ENCODE results near the gene COLEC12. TPM values are rescaled to one million over a fixed set of nuclear protein-coding genes. Genes with fewer than 3 reads are reported as not detected.

The COLEC12 gene
- total RNA-seq, 2 experiments from 2014 or later, result not detected

DNA sequence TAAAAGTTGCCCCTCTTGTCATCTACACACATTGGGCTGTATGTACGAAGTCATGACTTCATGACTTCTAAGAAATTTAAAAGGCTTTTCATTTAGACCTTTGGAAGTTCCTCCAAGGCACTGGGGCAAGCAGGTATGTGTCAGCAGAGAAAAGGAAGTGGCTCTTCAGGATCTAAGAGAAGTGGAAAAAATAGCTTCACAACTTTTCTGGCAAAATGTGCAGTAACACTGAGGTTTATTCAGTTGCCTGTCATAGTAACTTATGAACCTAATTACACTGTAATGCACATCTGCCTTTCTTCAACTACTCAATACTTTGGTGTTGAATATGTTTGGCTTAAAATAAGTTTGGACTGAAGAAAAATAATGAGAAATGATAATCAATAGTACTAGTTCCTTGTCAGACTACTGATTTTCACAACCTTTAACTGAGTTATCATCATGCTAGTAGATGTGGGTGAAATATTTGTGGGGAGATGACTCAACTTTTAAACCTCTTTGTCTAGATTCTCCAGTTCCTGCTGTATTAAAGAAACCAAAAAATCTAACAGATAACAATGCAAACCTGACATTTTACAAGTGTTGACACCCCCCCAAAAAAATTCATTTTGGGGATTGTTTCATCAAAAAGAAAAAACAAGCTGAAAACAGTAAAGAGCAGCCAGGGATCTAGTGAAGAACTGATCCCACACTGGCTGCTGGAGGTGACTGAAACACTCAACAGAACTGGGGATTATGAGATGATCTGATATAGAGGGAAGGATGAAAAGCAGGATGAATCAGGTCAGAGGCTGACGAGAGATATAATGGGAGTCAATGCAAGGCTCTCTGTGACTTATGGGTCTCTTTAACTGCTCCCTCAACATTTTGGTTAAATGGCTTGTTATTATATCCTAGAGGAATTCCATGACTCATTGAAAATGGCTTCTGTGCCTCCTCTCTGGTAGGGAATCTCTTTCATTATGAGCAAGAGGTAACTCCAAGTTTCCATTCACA lies 84.6 kb downstream of the COLEC12 start:
- Histone ChIP-seq H3K9me3 (ENCODE audit: control insufficient read depth in 1 of 2, insufficient read depth in 1 of 2, low read length in 2 of 2) (no peaks in the 10 kb centered on the region), H3K4me3 (ENCODE audit: low read length) (no peak overlapping the region), H3K36me3 (ENCODE audit: insufficient read depth, low read length) (no peaks in the 10 kb centered on the region), H3K27me3 (ENCODE audit: control insufficient read depth in 1 of 2, insufficient read depth in 2 of 2, low read length in 2 of 2) (peaks cover under 1 to 3% of the 10 kb centered on the region in 2 experiments), H3K27ac (ENCODE audit: low read depth in 1 of 2, low read length in 2 of 2) (no peak overlapping the region), H3K4me1 (ENCODE audit: insufficient read depth, low read length) (no peaks in the 10 kb centered on the region)
- ChIA-PET POLR2A (no interaction called here), CTCF (no interaction called here)
- no peak overlapping the region for H3K27ac Mint-ChIP-seq
- H3K9me3 Mint-ChIP-seq, result no peaks in the 10 kb centered on the region
- H3K4me1 Mint-ChIP-seq (ENCODE audit: low read depth), result no peaks in the 10 kb centered on the region
- DNase-seq, result no peak
- H3K4me3 Mint-ChIP-seq, result no peak overlapping the region
- no peaks in the 10 kb centered on the region for H3K36me3 Mint-ChIP-seq (ENCODE audit: low read depth)
- no peaks in the 10 kb centered on the region for H3K27me3 Mint-ChIP-seq
- TF ChIP-seq, protein P1, sequence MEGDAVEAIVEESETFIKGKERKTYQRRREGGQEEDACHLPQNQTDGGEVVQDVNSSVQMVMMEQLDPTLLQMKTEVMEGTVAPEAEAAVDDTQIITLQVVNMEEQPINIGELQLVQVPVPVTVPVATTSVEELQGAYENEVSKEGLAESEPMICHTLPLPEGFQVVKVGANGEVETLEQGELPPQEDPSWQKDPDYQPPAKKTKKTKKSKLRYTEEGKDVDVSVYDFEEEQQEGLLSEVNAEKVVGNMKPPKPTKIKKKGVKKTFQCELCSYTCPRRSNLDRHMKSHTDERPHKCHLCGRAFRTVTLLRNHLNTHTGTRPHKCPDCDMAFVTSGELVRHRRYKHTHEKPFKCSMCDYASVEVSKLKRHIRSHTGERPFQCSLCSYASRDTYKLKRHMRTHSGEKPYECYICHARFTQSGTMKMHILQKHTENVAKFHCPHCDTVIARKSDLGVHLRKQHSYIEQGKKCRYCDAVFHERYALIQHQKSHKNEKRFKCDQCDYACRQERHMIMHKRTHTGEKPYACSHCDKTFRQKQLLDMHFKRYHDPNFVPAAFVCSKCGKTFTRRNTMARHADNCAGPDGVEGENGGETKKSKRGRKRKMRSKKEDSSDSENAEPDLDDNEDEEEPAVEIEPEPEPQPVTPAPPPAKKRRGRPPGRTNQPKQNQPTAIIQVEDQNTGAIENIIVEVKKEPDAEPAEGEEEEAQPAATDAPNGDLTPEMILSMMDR (IDR thresholded peaks at IDR 0.05), result no peak
- ATAC-seq (ENCODE audit: poor library complexity), result no peak
- intact Hi-C loops (cut with DNase I, micrococcal nuclease), result no loop called here

DNA sequence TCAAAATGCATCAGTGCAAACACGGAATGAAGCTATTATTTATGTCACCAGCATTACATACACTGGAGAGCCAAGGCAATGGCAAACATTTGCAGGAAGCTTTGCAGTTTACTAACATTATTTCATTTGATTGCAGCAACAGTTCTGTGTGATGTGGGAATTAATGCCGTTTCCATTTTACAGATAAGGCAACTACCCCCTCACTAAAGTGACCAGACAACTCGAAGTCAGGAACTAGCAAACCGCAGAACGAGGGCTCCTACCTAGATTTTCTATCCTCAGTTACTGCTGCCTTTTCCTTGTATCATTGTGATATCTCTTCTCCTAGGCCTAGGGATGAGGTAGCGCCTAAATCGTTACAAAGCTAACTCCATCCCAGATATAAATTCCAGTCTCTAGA lies 85.5 kb downstream of the COLEC12 start:
- Mint-ChIP-seq H3K4me3 (no peak overlapping the region), H3K27ac (no peak overlapping the region), H3K4me1 (ENCODE audit: low read depth) (no peaks in the 10 kb centered on the region), H3K27me3 (no peaks in the 10 kb centered on the region), H3K9me3 (no peaks in the 10 kb centered on the region), H3K36me3 (ENCODE audit: low read depth) (no peaks in the 10 kb centered on the region)
- no peak for ATAC-seq (ENCODE audit: poor library complexity)
- CTCF ChIA-PET, result no interaction called here
- TF ChIP-seq, protein P1 (IDR thresholded peaks at IDR 0.05), result no peak
- intact Hi-C loops (cut with DNase I, micrococcal nuclease), result no loop called here
- Histone ChIP-seq H3K4me3 (ENCODE audit: low read length) (no peak overlapping the region), H3K27me3 (ENCODE audit: control insufficient read depth in 1 of 2, insufficient read depth in 2 of 2, low read length in 2 of 2) (peaks cover 4 to 5% of the 10 kb centered on the region in 2 experiments), H3K36me3 (ENCODE audit: insufficient read depth, low read length) (no peaks in the 10 kb centered on the region), H3K4me1 (ENCODE audit: insufficient read depth, low read length) (no peaks in the 10 kb centered on the region), H3K9me3 (ENCODE audit: control insufficient read depth in 1 of 2, insufficient read depth in 1 of 2, low read length in 2 of 2) (no peaks in the 10 kb centered on the region), H3K27ac (ENCODE audit: low read depth in 1 of 2, low read length in 2 of 2) (no peak overlapping the region)
- DNase-seq, result no peak
- POLR2A ChIA-PET, result no interaction called here

DNA sequence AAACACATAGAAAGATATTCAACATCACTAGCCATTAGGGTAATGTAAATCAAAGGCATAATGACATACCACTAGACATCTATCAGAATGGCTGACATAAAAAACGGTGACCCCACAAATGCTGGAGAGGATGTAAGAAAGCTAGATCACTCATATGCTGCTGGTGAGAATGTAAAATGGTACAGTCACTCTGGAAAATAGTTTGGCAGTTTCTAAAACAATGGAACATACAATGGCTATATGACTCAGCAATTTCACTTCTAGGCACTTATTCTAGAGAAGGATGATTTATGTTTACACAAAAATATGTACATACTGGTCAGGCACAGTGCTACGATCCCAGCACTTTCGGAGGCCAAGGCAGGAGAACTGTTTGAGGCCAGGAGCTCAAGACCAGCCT lies 87.3 kb downstream of the COLEC12 start:
- intact Hi-C loops (cut with DNase I, micrococcal nuclease), result no loop called here
- Mint-ChIP-seq H3K27ac (no peak overlapping the region), H3K27me3 (peaks cover 8% of the 10 kb centered on the region), H3K9me3 (no peaks in the 10 kb centered on the region), H3K36me3 (ENCODE audit: low read depth) (no peaks in the 10 kb centered on the region), H3K4me3 (no peak overlapping the region), H3K4me1 (ENCODE audit: low read depth) (no peaks in the 10 kb centered on the region)
- H3K9me3 ChIP-seq (ENCODE audit: control insufficient read depth in 1 of 2, insufficient read depth in 1 of 2, low read length in 2 of 2), result no peaks in the 10 kb centered on the region
- POLR2A ChIA-PET, result no interaction called here
- CTCF ChIA-PET, result no interaction called here
- H3K27ac ChIP-seq (ENCODE audit: low read depth in 1 of 2, low read length in 2 of 2), result no peak overlapping the region
- no peak for DNase-seq
- no peak for ATAC-seq (ENCODE audit: poor library complexity)
- no peak overlapping the region for H3K4me3 ChIP-seq (ENCODE audit: low read length)
- H3K36me3 ChIP-seq (ENCODE audit: insufficient read depth, low read length), result no peaks in the 10 kb centered on the region
- peaks cover 4 to 5% of the 10 kb centered on the region in 2 experiments for H3K27me3 ChIP-seq (ENCODE audit: control insufficient read depth in 1 of 2, insufficient read depth in 2 of 2, low read length in 2 of 2)
- TF ChIP-seq, protein P1 (IDR thresholded peaks at IDR 0.05), result no peak
- H3K4me1 ChIP-seq (ENCODE audit: insufficient read depth, low read length), result no peaks in the 10 kb centered on the region

Data from CD4-positive, alpha-beta T cell (primary cell).